Suppressor macrophage (primary cell): ENCODE data around the gene KSR2.
"Not testable (repeated sequence)": the region's sequence is repeated elsewhere in the genome, so short reads cannot be mapped to it uniquely, and the experiment has no call there.

ENCODE experiments used
- DNase-seq, 4 experiments: peaks; one replicate each; pipeline ENCODE4 v3.0.0-alpha.2; 2020 to 2022

KSR2 gene

GRCh38 chr12:117819160-117819559 is 149.6 kb downstream of the KSR2 start:
- DNase-seq, result no peak

- no peak for DNase-seq
Measured at GRCh38 chr12:117818400-117818799, 150.4 kb downstream of the KSR2 start.

- DNase-seq, result no peak
Measured at GRCh38 chr12:117809509-117809908, 159.3 kb downstream of the KSR2 start.

- DNase-seq, result no peak
Measured at GRCh38 chr12:117807946-117808345, 160.8 kb downstream of the KSR2 start.

GRCh38 chr12:117807355-117807754 is 161.4 kb downstream of the KSR2 start:
- DNase-seq, result no peak

GRCh38 chr12:117805865-117806264 is 162.9 kb downstream of the KSR2 start:
- DNase-seq, result no peak

- DNase-seq, result no peak
Measured at GRCh38 chr12:117803001-117803400, 165.8 kb downstream of the KSR2 start.

- not testable (repeated sequence) for DNase-seq
Measured at GRCh38 chr12:117800711-117801110, 168.1 kb downstream of the KSR2 start.

- DNase-seq, result no peak
Measured at GRCh38 chr12:117797202-117797601, 171.6 kb downstream of the KSR2 start.

GRCh38 chr12:117792877-117793424 is 175.8 kb downstream of the KSR2 start:
- no peak for DNase-seq

- DNase-seq, result no peak
Measured at GRCh38 chr12:117792471-117792870, 176.3 kb downstream of the KSR2 start.

- no peak for DNase-seq
Measured at GRCh38 chr12:117790948-117791347, 177.8 kb downstream of the KSR2 start.

GRCh38 chr12:117790198-117790597 is 178.6 kb downstream of the KSR2 start:
- DNase-seq, result no peak

GRCh38 chr12:117789195-117789912 is 179.4 kb downstream of the KSR2 start:
- no peak for DNase-seq

- DNase-seq, result no peak
Measured at GRCh38 chr12:117778656-117779055, 190.1 kb downstream of the KSR2 start.

- no peak for DNase-seq
Measured at GRCh38 chr12:117774941-117775775, 193.6 kb downstream of the KSR2 start.

GRCh38 chr12:117768860-117769259 is 199.9 kb downstream of the KSR2 start:
- no peak for DNase-seq

GRCh38 chr12:117766008-117766407 is 202.8 kb downstream of the KSR2 start:
- DNase-seq, result no peak

- DNase-seq, result no peak
Measured at GRCh38 chr12:117762143-117762542, 206.6 kb downstream of the KSR2 start.

- DNase-seq, result no peak
Measured at GRCh38 chr12:117761528-117762100, 207.2 kb downstream of the KSR2 start.

GRCh38 chr12:117760990-117761389 is 207.8 kb downstream of the KSR2 start:
- DNase-seq, result no peak

GRCh38 chr12:117750657-117751056 is 218.1 kb downstream of the KSR2 start:
- DNase-seq, result no peak

- no peak for DNase-seq
Measured at GRCh38 chr12:117749431-117749830, 219.4 kb downstream of the KSR2 start.
